HG03095 (cell line): Measurements from ENCODE around the gene EMC8.
A peak's percentile ranks its signal among the peaks of the same experiment; 100 is the strongest.
"Not testable (repeated sequence)": the region's sequence is repeated elsewhere in the genome, so short reads cannot be mapped to it uniquely, and the experiment has no call there.

ENCODE experiments used
- ATAC-seq: cut with Tn5 transposase; IDR thresholded peaks from one replicate; pipeline ENCODE4 v1.9.1; 2021; ENCODE audit warnings: moderate library complexity; ENCODE audit not compliant: unreplicated experiment

Gene EMC8

DNA sequence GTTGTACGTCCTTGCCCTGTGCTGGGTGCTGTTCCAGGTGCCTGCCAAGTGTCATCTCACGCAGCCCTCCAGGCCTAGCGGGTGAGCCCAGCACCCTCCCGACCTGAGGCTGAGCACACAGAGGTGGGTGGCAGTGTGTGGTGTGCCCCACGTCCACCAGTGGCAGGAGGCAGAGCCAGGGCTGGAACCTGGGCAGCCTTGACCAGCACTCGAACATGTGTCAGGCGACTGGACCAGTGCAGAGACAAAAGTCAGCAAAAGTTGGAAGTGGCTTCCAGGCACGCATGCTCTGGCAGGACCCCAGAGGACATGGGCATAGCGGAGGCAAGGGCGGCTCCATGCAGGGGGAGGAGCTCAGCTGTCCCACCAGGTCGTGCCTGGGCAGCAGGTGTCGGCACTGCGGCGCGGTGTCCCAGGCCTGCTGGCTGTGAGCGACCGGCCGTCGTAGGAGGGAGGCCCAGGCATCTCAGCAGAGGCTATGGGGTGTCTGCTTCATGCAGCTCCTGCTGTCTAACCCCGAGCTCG, 35.9 kb upstream of the EMC8 start:
- no peak for ATAC-seq

DNA sequence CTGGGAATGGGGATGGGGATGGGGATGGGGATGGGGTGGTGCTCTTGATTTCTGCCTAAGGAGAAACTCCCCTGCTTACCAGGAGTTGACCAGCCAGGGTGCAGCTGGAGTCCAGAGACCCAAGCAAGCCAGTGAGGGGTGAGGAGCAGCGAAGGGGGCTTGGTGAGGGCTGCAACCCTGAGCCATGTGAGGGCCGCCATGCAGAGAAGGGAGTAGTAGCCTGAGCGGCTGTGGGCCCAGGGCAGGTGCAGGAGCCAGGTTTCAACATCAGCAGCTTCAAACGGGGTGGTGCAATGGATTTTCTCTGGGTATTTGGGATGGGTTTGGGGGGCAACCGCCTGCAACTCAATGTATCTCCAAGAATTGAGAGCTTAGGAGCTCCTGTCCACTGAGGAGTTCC, 35.4 kb upstream of the EMC8 start:
- ATAC-seq = no peak

- no peak for ATAC-seq
These were observed 34.0 kb upstream of the EMC8 start for GRCh38 chr16:85833219-85833920.

- ATAC-seq = peak; percentile 65
These were observed 33.4 kb upstream of the EMC8 start for GRCh38 chr16:85832570-85833218.

- no peak for ATAC-seq
These were observed 31.5 kb upstream of the EMC8 start for GRCh38 chr16:85830821-85831220.

- no peak for ATAC-seq
These were observed 30.6 kb upstream of the EMC8 start for GRCh38 chr16:85829751-85830445.

DNA sequence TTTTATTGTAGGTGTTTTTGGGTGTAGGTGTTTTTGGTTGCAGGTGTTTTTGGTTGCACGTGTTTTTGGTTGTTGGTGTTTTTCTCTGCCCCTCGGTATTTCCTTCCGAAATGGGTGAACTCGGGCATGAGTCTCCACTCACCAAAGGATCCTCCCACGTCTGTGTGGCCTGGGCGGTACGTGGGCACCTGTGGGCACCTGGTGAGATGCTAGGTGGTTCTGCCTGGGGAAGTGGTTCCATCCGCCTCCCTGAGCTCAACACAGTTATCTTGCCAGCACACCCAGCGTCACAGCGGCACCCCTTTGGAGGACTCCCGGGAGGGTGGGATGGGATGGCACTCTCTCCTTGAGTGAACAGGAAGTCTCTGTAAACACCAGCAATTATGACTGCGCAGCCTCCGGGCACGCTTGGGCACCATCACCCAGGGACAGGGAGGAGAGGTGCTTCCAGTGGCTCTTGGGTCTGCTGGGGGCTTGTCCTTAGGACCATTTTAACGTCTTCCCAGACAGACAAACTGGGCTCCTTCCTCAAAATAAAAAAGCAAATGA, 29.9 kb upstream of the EMC8 start:
- ATAC-seq = no peak

GRCh38 chr16:85828166-85828565, 28.8 kb upstream of the EMC8 start:
- ATAC-seq = no peak

DNA sequence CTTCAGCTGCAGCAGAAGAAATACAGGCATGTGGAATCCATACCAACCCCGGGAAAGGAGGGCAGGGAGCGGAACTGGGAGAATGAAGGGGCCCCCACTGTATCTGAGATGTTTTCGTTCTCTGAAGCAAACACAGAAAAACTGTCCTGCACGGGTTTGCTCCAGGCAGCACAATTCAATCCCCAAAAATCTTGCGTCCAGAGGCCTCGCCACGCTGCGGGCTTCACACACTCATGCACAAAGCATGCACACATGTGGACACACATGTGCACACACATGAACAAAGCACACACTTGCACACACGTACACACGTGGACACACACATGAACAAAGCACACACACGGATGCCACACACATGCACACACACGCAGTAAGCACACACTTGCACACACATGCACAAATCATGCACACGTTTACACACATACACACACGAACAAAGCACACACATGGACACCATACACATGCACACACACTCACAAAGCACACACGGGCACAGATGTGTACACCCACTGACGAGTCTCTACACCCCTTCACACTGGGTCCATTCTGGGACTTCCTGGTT, 27.4 kb upstream of the EMC8 start:
- ATAC-seq = no peak

GRCh38 chr16:85825326-85825725, 26.0 kb upstream of the EMC8 start:
- no peak for ATAC-seq

GRCh38 chr16:85824161-85825135, 25.1 kb upstream of the EMC8 start:
- no peak for ATAC-seq

DNA sequence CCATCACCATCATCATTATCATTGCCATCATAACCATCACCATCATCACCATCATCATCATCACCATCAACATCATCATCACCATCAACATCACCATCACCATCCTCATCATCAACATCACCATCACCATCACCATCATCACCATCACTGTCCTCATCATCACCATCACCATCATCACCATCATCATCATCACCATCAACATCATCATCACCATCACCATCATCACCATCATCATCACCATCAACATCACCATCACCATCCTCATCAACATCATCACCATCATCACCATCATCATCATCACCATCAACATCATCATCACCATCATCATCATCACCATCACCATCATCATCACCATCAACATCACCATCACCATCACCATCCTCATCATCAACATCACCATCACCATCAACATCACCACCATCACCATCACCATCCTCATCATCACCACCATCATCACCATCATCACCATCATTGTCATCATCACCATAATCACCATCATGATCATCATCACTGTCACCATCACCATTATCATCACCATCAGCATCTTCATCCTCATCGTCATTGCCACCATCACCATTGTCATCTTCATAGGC, 24.1 kb upstream of the EMC8 start:
- no peak for ATAC-seq

DNA sequence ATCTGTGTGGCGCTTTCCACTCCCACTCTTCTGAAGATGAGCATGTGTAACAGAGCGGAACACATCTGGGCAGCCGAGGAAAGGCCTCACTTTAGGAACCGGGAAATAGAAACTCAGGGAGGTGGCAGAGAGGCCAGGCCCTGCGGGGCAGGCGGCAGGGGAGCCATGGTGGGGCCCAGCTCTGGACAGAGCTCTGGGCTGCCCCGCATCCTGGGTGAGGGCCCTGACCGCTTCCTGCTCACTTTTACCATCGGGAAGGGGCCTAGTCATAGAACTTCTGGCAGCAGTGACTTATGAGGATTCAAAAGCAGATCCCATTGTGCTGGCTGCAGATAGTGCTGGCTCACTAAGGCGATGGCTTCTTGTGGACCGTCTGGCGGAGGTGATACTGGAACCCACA, 22.8 kb upstream of the EMC8 start:
- ATAC-seq = no peak

DNA sequence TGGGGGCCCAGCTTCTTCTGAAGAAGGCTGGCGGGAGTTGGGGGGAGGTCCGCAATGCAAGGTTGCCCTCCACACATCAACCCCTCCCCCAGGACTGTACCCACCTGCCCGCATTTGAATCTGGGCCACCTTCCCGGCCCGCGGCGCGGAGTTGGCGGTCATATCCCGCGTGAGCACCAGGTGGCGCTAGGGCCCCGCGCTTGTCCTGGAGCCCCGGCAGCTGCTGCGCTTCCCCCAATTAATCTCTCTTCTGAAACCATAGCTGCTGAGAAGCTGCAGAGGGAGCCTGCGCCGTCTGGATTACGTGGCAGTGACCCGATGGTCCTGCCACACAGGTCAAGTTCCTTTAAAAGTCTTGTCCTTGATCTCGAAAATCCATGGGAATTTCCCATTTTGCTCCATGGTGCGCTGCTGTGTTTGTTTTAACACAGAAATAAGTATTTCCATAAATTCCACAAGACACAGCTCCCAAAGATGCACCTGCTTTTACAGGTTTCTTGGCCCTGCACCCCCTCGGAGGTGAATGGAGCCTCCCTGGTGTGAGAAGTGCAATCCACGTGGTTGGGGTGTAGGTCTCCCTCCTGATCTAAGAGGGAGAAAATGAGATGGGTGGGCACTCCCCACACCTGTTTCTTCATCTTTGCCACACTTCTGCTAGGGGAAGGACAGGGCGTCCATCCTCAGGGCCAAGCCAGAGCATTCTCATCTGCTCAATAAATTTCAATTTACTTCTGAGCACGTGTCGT, 22.2 kb upstream of the EMC8 start:
- ATAC-seq = peak; percentile 80

- no peak for ATAC-seq
These were observed 21.4 kb upstream of the EMC8 start for GRCh38 chr16:85820604-85821372.

DNA sequence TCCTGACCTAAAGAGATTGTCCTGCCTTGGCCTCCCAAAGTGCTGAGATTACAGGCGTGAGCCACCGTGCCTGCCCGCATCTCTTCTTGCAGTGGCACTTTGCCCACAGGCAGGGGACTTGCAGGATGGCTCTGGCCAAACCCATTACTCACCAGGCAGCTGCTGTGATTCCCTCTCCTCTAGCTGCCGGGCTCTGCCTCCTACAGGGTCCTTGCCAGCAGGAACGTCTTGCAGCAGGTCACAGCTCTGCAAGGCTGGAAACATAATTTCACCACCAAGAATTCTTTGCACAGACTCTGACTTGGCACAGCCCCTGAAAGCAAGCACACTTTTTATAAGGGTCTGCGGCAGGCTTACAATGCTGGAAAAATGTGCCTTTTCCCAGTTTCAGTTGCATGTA, 20.4 kb upstream of the EMC8 start:
- no peak for ATAC-seq

DNA sequence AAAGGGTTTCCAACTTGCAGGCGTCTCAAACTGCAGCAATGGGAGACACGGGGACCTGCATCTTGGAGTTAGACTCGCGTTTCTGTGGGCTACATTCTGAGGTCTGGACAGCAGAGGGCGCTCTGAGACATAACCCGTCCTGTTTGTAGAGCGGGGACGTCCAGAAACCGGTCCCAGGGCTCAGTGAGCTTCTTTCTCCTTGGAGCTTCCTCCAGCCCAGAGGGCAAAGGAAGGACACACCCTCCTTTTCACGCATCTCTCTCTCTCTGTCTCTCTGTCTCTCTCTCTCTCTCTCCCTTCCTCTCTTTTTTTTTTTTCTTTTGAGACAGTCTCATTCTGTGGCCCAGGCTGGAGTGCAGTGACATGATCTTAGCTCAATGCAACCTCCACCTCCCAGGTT, 19.9 kb upstream of the EMC8 start:
- ATAC-seq = no peak

DNA sequence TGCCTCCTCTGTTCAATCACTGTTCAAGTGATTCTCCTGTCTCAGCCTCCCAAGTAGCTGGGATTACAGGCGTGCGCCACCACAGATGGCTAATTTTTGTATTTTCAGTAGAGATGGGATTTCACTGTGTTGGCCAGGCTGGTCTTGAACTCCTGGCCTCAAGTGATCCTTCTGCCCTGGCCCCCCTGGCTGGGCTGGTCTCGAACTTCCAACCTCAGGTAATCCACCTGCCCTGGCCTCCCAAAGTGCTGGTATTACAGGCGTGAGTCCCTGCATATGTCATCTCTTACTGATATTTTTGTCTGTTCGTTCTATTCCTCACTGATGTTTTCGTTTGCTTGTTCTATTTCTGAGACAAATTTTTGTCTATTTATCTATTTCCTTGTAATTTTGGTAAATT, 17.9 kb upstream of the EMC8 start:
- ATAC-seq = not testable (repeated sequence)
